PFSK-1 (cell line): ENCODE data around the gene TP53I11.

Experiments
- SIN3A ChIP-seq: IDR thresholded peaks from 2 replicates; pipeline ENCODE4 v1.6.1; 2012; ENCODE audit warnings: mild to moderate bottlenecking, low read length, moderate library complexity, borderline replicate concordance; ENCODE audit not compliant: insufficient read depth
- TAF1 ChIP-seq: IDR thresholded peaks from 2 replicates; pipeline ENCODE4 v1.6.1; 2012; ENCODE audit warnings: low read length, control low read depth, borderline replicate concordance; ENCODE audit not compliant: insufficient read depth

DNA sequence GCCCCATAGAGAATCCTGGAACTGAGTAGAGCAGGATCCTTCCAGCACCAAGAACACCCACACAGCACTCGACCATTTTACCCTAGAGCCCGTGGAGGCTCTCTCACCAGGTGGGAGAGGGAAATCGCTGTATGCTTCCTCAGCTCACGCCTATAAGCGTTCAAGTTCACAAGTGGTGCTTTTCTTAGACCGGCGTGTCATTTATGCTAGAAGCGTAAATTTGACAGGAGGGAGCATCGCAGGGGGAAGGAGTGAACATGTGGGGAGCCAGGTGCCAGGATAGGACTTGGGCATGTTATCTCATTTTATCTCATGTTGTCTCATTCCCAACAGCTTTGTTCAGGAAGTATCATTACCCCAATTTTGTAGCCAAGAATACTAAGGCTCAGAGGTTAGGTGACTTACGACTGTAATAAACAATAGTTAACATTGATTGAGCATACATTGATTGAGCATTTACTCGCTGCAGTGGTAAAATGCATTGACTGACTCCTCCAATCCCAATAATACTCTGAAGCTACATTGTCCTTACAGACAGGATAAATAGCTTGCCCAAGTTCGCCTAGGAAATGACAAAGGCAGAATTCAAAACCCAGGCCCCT is 19.1 kb upstream of the TP53I11 start:
- TF ChIP-seq SIN3A (no peak), TAF1 (no peak)
